SKM-1 (cell line): ENCODE results near the gene IRF4.
"Not testable (repeated sequence)": the region's sequence is repeated elsewhere in the genome, so short reads cannot be mapped to it uniquely, and the experiment has no call there.

ENCODE experiments used
- DNase-seq: peaks from one replicate; lab custom pipeline; 2025; ENCODE audit not compliant: unreplicated experiment; lab: John Stamatoyannopoulos, UW

Gene IRF4

DNA sequence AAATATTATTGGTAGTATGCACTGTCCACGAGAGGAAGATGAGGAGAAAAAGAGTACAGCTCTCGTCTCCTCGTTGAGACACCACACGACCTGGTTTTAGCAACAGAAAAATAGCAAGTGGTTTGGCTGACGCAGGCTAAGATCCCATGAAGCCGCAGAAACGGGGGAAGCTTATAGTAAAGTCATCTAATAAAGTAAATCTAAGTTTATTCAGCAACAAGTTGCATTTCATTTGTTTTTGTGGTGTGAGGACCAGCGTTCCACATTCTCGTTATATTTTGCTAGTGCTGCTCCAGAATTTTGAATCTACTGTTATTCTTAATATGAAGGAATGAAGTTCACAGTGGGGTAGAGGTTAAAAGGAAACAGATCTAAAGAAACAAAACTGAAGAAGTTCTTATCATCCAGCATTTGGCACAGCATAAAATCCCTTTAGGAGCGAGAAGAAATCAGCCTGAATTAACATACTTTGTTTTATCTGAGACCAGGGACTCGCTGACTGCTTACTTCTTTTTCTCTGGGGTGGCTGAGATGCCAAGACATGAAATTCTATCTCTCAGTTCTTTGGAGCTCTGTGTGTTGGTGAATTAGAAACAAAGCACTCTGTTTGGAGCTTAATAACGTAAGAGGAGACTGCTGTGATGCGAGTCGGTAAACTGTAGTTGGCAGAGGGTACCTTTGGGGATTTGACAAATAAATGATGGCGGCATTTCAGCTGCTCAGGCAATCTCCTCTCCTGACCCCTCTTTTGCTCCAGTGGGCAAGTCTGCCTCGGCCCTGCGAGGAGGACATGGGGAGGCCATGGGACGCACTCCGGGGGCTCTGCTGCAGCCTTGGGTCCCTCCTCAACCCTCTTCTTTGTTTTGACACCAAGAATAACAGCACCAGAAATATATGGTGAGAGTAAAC, 24.9 kb upstream of the IRF4 start:
- DNase-seq: no peak

DNA sequence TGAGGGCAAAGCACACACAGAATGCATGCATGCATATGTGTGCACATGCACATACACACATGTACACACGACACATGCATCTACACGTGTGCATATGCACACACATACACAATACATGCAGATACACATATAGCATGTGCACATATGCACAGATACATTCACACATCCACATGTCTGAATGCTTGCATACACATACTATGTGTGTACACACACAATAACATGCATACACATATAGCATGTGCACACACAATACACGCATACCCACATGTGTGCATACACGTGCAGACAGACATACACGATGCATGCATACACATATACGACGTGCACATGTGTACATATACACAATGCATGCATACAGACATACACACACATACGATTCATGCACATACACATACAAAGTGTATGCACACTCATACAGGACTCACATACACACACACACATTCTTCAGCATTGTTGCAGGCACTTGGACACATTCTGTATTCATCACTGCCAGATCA, 24.2 kb upstream of the IRF4 start:
- no peak for DNase-seq

DNA sequence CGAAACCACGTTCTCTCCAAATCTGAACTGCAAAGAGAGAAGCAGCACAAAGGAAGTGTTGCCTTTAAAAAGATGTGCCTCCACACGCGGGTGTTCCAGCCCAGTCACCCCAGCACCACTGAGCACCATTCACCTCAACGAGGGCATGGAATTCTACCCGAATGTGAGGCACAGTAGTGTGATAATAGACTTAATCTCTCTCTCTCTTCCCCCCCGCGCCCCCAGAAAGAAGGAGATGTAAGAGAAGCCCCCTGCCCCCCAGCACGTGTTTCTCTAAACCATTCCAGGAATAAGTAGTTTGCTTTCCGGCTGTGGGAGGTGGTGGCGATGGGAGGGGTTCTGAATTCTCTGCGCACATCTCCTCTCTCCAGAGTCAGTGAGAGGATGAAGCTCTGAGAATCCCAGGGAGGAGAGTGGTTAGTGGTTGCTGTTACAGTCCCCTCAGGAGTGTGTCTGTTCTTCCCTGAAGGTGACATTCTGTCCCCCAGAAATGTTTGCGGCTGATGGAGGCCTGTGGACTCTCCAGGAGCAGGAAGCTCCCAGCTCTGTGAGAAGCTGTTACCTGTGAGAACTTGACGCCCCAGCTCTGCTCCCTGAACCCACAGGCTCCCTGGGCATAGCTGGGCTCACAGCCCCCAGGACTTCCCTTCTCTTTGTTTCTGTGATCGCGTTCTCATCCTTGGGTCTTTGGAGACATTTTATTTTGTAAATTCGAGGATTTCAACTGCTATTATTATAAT, 23.5 kb upstream of the IRF4 start:
- no peak for DNase-seq

DNA sequence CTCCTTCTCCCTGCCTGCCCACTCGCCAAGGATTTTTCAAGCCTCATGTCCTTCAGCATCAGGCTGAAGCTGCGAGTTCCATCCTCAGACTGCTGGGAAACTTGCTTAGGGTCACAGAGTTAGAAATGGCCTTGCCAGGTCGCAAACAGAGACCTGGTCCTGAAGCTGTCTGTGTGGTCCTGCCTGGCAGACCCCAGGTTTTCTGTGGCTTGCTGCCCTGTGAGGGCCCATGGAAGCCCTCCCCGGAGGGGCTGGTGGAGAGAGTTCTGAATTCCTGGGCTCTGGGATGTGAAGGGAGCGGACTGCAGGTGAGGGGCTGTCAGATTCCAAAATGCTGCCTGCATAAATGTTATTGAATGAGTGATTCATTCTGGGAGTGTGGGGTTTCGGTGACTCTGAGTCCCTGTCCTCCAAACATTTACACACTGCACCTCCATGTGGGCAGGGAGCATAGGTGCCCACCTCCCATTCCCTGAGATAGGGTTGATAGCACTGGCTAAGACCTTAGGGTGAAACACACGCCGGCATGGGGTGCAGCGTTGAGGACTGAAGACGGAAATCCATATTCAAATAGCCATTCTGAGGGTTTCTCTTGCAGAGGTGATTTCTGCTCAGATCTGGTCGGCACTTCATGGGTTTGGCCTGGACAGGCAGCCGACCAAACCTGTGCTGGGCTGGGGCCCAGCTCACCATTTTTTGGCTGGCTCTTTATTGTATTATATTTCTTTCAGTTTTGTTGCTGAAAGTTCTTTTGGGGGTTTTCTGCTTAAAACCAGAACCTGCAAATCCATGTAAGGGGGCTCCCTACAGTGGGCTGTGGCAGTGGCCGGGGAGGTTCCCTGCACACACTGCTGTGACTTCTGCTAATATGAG, 21.8 kb upstream of the IRF4 start:
- DNase-seq: no peak

DNA sequence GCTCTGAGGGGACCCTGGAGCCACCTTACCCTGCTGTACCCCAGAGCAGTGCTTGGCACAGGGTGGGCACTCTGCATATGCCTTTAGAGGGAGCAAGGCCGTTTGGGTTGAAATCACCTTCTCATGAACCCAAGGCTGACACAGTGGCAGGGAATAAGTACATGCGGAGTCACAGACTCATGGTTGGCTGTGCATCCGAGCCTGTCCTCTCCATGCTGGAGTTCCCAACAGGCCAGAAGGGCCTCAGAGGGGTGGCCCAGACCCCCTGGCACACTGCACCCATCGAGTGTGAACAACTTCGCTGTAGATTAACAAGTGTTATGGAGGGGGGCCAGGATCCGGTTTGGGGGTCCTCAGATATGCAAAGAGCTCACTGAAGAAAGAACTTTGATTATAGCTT, 21.0 kb upstream of the IRF4 start:
- DNase-seq: no peak

DNA sequence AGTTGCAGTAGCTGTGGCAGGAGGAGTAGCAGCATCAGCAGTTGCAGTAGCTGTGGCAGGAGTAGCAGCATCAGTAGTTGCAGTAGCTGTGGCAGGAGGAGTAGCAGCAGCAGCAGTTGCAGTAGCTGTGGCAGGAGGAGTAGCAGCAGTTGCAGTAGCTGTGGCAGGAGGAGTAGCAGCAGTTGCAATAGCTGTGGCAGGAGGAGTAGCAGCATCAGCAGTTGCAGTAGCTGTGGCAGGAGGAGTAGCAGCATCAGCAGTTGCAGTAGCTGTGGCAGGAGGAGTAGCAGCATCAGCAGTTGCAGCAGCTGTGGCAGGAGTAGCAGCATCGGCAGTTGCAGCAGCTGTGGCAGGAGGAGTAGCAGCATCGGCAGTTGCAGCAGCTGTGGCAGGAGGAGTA, 19.7 kb upstream of the IRF4 start:
- DNase-seq: not testable (repeated sequence)

DNA sequence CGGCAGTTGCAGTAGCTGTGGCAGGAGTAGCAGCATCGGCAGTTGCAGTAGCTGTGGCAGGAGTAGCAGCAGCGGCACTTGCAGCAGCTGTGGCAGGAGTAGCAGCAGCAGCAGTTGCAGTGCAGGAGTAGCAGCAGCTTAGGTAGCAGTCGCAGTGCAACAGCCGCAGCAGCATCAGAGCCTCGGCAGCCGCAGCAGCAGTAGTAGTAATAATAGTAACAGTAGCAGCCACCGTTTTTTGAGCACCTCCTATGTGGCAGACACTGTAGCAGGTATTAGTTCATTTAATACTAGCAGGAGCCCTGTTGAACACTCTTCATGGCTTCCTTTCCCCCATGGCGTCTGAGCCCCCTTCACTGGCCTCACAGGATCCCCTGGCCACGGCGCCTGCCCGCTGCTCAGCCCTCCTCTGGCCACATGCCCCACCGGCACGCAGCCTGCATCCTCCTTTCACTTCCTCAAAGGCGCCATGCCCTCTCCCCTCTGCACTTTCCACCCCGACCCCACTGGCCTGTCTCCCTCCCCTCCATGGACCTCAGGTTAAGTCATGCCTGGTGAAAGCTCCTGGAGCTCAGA, 19.1 kb upstream of the IRF4 start:
- no peak for DNase-seq

DNA sequence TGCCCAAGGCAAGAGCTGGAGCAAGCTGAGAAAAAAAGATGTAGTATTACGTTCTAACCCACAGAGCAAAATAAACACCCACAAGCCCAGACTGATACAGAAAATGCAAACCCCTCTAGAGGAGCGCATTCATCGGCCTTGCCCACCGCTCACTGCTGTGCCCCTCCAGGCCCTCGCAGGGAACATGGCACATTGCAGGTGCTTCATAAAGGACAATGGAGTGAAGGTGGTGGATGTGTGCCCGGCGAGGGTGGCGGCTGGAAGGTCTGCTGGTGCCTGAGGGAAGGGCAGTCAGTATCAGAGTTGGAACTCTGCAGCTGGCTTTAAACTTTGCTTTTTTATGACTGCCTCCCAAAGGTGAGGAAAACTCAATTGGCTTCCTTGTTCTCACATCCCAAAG, 18.5 kb upstream of the IRF4 start:
- no peak for DNase-seq

DNA sequence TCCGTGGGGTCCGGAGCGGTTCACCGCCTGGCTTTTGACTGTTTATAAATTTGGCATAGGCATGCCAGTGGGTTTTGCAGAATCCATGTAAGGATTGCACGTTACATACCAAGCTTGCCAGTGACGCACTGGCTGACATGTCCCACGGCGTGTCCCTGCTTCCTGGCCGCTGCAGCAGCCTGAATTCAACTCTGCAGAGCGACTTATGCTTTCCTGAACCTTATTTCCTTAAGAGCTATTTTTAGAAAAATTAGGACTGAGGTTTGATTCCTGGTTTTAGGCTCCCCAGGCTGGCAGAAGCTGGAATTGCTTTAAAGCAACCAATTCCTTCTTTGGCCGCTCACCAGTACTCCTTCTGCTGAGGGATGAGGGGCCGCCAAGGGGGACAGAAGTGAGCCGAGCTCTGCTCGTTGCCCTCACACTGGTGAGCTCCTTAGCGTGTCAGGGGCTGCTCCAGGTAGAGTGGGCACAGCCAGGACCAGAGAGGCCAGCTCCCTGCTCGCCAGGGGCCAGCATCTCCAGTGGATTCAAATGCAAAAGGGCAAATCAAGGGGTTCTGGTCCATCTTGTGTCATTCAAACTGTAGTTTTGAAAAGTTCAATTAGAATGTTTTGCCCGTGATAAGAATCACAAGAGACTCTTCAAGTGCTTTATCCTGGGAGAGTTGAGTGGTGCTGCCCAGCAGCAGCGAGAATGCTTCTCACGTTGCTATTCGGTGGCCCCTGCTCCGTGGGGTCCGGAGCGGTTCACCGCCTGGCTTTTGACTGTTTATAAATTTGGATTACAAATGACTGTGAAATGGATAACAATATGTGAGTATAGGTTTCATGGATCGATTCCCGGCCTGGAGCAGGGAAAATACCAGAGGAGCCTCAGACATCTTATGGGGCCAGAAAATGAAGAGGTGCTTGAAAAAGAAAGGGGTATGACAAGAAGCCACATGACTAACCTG, 17.5 kb upstream of the IRF4 start:
- DNase-seq: no peak

DNA sequence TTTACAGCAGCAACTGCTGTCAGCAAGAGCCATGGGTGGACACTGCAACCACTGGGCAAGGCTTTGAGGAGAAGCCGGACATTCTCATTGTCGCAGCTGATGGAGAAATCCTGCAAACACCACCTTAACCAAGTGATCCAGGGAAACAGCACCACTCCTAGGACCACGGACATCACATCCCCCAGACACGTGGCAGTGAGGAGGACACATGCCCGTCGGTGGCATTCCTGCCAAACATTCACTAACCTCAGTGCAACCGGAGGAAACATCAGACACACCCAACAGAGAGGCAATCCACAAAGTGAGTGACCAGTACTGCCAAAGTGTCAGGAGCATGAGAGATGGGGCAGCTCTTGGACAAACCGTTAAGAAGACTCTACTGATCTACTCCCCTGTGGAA, 16.6 kb upstream of the IRF4 start:
- no peak for DNase-seq

DNA sequence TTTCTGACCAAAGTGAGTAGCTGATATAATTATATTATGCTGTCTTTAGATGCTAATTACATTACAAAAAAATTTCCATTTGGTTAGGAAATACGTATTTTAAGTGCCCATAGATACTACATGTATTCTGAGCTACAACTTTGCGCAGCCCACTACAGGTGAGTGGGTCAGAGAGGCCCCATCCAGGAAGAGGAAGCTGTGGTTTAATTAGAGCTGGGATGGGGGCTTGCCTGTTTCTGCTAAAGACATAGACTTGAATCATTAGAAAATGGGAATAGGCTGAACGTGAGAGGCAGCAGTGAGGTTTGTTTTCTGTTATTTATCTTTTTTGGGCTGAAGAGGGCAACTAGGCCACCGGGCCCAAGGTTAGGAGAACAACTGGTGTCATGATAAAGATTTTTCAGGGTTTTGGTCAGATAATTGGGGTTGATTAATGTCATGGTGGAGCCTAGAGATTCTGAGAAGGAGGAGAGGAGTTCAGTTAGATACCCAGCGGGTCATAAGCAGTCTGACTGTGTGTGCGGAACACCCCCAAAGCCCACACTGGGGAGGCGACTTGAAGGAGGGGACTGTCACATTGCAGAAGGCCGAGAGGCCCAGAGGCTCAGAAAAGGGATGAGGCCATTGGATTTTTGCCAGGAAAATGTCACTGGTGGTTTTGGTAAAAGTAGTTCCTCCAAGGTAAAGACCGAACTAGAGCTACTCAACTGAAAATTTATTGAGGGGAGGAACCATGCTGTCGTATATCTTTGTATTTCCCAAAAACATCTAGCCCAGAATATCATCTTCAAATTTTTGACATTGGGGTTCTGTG, 14.5 kb upstream of the IRF4 start:
- DNase-seq: no peak

DNA sequence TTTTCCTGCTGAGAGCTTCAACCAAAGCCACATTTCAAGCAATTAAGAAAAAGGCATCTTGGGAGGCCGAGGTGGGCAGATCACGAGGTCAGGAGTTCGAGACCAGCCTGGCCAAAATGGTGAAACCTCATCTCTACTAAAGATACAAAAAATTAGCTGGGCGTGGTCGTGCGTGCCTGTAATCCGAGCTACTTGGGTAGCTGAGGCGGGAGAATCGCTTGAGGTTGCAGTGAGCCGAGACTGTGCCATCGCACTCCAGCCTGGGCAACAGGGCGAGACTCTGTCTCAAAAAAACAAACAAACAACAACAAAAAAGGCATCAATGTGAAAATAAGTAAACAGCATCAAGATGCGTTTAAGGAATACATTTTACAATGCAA, 13.9 kb upstream of the IRF4 start:
- DNase-seq: not testable (repeated sequence)

DNA sequence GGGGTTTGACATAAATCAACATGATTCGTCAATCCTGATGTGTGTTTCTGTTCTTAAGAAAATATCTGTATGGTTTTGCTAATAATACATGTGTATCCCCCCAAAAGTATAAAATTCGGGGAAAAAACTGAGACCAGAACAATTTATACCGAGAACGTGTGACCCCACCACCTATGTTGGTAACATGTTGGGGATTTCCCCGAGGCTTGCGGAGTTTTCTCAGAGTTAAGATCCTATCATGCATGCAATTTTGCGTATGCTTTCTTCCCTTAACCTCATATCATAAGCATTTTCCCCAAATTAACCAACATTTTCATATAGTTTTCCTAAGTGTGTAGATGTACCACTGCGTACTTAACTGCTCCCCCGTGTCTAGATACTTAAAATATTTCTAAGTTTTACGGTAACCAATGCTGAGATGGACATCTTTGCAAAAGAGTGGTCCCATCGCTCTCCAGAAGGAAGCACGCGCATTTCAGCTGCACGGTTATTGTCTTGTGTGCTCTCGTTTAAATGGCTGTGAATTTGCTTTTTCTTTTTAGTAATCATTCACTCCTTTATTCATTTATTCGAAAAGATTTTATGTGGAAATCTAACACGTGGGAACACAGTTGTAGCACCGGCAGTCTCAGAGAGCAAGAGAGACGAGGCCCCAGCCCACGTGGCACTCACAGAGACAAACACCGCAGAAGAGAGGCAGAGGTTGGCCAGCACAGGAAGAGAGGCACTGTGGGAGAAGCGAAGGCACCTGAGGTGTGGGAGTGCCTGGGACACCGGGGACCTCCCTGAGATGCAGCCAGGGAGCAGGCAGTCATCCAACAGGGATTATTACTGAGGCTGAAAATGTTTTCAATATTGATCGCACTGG, 13.2 kb upstream of the IRF4 start:
- no peak for DNase-seq

DNA sequence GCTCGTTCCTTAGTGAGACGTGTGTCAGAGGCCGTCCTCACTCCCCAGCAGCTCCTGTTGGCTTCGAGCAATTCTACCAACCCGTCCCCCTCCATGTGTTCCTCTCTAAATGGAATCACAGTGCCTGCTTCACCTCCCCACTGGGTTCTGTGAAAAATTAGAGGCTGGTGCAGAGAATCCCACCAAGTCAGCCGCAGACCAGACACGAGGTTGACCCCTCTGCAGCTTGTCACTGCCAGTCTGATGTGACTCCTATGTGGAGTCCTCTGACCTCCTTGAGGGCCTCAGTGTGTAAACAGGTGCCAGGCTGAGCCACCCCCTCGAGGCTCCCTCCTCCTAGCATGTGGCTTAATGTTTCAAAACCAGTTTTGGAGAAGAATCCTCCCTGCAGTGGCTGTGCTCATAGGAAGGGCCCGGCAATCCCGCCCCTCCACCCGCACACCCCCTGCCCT, 12.6 kb upstream of the IRF4 start:
- no peak for DNase-seq

DNA sequence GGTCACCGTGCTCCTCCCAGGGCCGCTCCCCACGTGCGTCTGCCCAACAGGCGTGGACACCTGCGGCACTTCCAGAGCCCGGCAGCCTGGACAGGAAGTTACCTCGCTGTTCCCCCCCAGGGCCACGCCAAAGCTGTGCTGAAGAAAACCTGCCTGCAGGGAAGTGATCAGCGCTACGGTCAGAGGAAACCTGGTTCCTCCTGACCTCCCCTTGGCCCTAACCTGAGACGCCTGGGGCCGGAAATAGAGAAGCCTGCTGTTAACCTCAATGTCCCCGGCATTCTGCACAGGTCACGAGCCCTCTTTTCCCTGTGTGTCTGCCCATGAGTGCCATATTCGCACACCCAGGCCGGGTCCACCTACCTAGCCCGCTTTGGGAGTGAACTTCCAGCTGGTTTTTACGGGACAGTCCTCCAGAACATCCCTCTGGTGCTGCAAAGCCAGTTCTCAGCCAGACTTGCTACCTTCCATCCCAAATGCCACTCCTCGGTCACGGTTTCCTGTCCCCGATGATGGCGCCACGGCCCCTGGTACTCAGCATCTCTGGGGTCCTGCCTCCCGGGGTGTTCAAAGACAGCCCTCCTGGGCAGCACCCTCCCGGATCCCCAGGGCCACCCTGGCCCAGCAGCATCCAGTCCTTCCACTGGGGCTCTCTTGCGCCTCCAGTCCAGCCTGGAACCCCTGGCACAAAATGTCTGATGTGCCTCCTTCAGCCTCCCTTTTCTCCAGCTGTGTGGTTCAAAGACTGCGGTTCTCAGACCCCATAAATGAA, 12.0 kb upstream of the IRF4 start:
- no peak for DNase-seq

DNA sequence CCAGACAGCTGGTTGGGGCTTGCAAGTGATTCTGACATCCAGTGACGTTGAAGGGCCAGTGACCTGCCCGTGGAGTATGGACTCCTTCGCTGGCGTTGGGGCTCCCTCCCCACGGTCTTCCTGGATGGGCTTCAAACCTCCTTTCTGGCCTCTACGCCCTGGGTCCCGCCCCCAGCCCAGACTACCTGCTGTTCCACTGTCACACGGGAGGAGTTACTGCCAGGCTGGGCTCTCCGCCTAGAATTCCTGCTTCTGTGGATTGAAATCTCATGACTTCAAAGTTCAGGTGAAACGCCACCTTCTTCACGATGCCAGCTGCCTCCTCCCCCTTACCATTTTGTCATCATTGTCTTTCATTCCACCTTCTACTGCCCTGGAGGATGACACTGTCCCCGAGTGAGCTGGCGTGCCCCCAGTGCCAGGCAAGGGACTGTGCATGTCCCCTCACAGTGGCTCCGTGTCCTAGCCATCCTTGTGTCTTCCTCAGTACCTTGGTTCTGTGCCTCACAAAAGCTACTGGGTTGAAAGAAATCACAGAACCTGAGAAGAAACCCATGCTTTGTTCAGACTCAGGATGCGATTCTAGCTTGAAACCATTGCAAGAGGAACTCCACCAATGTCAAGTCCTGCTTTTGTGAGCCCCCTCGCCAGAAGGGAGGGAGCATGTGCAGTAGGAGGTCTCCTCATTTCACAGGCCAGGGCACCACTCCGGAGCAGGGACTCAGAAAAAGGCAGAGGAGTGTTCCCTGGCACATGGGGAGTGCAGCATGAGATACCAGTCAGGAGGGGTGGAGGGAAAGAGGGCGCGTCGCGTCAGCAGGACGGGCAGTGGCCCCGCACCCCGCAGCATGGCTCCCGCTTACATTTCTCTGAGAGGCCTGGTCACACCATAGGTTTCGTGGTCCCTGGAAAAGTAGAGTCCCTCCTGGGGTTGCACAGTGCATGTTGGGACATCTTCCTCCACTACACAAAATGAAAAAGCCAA, 11.0 kb upstream of the IRF4 start:
- DNase-seq: no peak
